ENCODE data around the gene GPR82. TPM values are rescaled to one million over a fixed set of nuclear protein-coding genes. Genes with fewer than 3 reads are reported as not detected.
A peak's percentile ranks its signal among the peaks of the same experiment; 100 is the strongest.
"Not testable (repeated sequence)": the region's sequence is repeated elsewhere in the genome, so short reads cannot be mapped to it uniquely, and the experiment has no call there.

The GPR82 gene
- total RNA-seq, 1 donor from 2014 or later = 0.08 TPM

DNA sequence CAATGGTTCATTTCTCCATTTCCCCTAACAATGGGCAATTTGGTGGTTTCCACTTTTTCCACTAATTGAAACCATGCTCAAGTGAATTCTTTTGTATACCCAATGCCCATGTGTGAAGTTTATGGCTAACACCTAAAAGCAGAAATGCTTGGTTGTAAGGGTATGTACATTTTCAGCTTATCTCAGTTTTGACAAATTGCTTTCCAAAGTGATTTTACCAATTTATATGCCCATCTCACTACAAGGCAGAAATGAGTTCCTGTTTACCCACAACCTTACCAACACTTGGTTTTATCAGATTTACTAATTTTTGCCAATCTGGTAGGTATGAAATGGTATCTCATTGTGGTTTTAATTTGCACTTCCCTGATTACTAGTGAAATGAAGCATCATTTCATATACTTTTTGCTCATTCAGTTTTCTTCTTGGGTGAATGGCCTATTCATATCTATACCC, 20.4 kb upstream of the GPR82 start:
- no peak overlapping the region for H3K4me3 Mint-ChIP-seq
- no peak for DNase-seq (ENCODE audit: low spot score)
- no peaks in the 10 kb centered on the region for H3K27me3 Mint-ChIP-seq (ENCODE audit: insufficient read depth)
- intact Hi-C loops (cut with micrococcal nuclease) = loop anchor here (1.0 to 5.0 kb wide), 4 partner anchors 9 to 36 kb away; partner anchors contain the start of gene GPR34
- no peaks in the 10 kb centered on the region for H3K9me3 Mint-ChIP-seq
- peaks cover 16% of the 10 kb centered on the region for H3K36me3 Mint-ChIP-seq (ENCODE audit: low read depth)
- peaks cover 39% of the 10 kb centered on the region for H3K4me1 Mint-ChIP-seq (ENCODE audit: low read depth)
- H3K27ac Mint-ChIP-seq = peak overlapping the region; percentile 44

DNA sequence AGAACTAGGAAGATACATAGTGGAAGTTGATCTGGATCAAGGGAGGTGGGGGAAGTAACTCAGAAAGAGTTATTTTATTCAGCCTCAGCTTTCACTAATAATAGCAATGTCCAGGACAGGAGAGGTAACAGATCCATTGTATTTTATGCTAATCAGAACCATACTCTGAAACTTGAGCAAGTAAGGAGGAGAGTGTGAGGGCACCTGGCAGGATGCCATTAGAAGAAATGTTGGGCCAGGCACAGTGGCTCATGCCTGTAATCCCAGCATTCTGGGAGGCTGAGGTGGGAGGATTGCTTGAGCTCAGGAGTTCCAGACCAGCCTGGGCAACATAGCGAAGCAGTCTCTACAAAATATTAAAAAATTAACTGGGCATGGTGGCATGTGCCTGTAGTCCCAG, 18.9 kb upstream of the GPR82 start:
- H3K4me3 Mint-ChIP-seq = no peak overlapping the region
- no peak for DNase-seq (ENCODE audit: low spot score)
- H3K27me3 Mint-ChIP-seq (ENCODE audit: insufficient read depth) = no peaks in the 10 kb centered on the region
- peak overlapping the region; percentile 71 for H3K27ac Mint-ChIP-seq
- no peaks in the 10 kb centered on the region for H3K9me3 Mint-ChIP-seq
- peaks cover 16% of the 10 kb centered on the region for H3K36me3 Mint-ChIP-seq (ENCODE audit: low read depth)
- peaks cover 37% of the 10 kb centered on the region for H3K4me1 Mint-ChIP-seq (ENCODE audit: low read depth)
- intact Hi-C loops (cut with micrococcal nuclease) = loop anchor here (2.0 kb wide), 1 partner anchor 16 kb away; no protein-coding TSS in a partner anchor

DNA sequence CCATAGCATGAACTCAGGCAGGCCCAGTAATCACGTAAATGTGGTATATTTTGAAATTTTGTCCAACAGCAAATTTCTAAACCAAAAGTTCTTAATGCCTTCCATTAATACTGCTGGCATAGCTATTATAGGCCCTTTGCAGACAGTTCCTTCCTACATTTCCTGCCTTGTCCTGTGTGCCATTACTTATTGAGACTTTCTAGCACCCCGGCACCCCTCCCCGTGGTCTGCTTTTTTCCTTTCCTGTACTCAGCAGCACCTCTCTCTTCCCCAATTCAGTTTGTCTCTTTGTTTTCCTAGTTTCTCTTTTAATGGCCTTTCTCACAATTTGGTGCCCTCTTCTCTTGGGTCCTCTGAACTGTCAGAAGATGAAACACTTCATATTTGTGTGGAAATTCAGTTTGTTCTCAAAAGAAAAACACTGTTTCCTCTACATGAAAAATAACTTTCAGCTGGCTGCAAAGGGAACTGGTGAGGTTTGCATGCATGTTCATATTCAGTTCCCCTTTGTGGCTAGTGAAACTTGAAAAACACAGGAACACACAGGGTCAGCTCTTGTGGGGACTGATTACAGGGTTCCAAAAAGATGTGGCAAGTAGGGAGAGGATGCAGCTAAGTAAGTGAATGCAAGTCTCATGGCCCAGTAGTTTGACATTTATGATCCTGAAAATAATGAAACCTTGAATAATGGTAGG, 18.2 kb upstream of the GPR82 start:
- Mint-ChIP-seq H3K9me3 (no peaks in the 10 kb centered on the region), H3K27me3 (ENCODE audit: insufficient read depth) (no peaks in the 10 kb centered on the region), H3K4me3 (no peak overlapping the region), H3K36me3 (ENCODE audit: low read depth) (peaks cover 16% of the 10 kb centered on the region), H3K4me1 (ENCODE audit: low read depth) (peaks cover 35% of the 10 kb centered on the region), H3K27ac (peak overlapping the region; percentile 64)
- no peak for DNase-seq (ENCODE audit: low spot score)
- intact Hi-C loops (cut with micrococcal nuclease) = loop anchor here (2.0 kb wide), 1 partner anchor 15 kb away; no protein-coding TSS in a partner anchor

DNA sequence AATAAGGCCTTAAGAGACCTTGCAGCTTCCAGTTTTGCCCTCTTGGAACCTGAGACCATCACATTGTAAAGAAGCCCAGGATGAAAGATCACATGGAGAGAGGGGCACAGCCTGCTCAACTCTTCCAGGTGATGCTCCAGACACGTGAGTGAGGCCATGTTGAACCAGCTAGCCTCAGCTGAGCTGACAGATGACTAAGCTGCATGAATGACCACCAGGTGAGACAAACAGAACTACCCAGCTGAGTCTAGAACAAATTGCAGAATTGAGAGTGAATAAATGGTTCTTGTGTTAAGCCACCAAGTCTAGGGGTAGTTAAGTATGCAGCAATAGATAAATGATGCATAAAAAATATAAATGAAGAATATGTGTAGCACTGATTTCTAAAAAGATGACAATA, 16.8 kb upstream of the GPR82 start:
- intact Hi-C loops (cut with micrococcal nuclease) = no loop called here
- Mint-ChIP-seq H3K36me3 (ENCODE audit: low read depth) (peaks cover 16% of the 10 kb centered on the region), H3K27ac (no peak overlapping the region), H3K4me1 (ENCODE audit: low read depth) (peaks cover 43% of the 10 kb centered on the region), H3K9me3 (no peaks in the 10 kb centered on the region), H3K4me3 (no peak overlapping the region), H3K27me3 (ENCODE audit: insufficient read depth) (no peaks in the 10 kb centered on the region)
- DNase-seq (ENCODE audit: low spot score) = no peak

DNA sequence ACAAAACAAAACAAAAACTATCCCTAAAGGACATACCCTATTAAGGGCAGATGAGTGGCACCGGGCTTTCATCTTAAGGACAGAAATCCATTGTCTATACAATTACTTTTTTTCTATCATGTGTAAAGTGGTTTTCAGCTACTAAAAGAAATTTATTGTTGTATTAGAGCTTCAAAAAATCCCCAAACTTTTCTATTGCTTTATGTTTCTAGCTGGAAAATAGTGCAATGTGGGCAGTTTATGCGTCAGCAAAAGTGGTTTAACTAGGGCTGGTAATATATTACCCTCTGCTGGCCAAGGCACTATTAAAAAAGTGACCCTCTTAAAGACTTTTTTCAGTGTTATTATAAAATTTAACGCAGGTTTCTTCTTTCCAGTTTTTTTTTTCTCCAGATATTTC, 15.5 kb upstream of the GPR82 start:
- H3K4me1 Mint-ChIP-seq (ENCODE audit: low read depth) = peaks cover 45% of the 10 kb centered on the region
- H3K27me3 Mint-ChIP-seq (ENCODE audit: insufficient read depth) = no peaks in the 10 kb centered on the region
- DNase-seq (ENCODE audit: low spot score) = no peak
- peaks cover 16% of the 10 kb centered on the region for H3K36me3 Mint-ChIP-seq (ENCODE audit: low read depth)
- H3K4me3 Mint-ChIP-seq = no peak overlapping the region
- no peak overlapping the region for H3K27ac Mint-ChIP-seq
- intact Hi-C loops (cut with micrococcal nuclease) = no loop called here
- H3K9me3 Mint-ChIP-seq = no peaks in the 10 kb centered on the region

DNA sequence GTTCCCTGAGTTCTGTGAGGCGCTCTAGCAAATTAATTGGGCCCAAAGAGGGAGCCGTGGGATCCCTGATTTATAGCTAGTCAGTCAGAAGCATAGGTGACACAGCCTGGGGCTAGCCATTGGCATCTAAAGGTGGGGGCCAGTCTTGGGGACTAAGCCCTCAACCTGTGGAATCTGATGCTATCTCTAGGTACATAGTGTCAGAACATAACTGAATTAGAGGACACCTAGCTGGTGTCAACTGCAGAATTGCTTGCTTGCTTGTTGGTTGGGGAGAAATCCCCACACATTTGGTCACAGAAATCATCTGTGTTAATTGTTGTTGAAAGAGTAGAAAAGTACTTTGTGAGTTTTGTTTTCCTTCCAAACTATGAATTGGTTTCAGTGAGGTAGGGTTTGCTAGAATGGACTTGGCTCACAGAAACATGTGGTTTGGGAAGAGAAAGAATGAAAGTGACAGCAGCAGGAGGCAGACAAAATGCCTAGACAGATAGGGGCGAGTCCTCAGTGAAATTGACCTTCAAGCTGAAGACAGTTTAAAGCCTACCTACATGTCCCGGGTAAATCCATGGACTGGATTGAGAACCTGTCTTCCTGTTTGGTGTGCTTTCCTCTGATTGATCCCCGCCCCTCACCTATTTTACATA, 12.8 kb upstream of the GPR82 start:
- H3K4me3 Mint-ChIP-seq = no peak overlapping the region
- H3K9me3 Mint-ChIP-seq = no peaks in the 10 kb centered on the region
- H3K4me1 Mint-ChIP-seq (ENCODE audit: low read depth) = peaks cover 34% of the 10 kb centered on the region
- DNase-seq (ENCODE audit: low spot score) = no peak
- H3K27ac Mint-ChIP-seq = no peak overlapping the region
- intact Hi-C loops (cut with micrococcal nuclease) = loop anchor here (1.0 kb wide), 1 partner anchor 9 kb away; no protein-coding TSS in a partner anchor
- peaks cover 10% of the 10 kb centered on the region for H3K36me3 Mint-ChIP-seq (ENCODE audit: low read depth)
- no peaks in the 10 kb centered on the region for H3K27me3 Mint-ChIP-seq (ENCODE audit: insufficient read depth)

DNA sequence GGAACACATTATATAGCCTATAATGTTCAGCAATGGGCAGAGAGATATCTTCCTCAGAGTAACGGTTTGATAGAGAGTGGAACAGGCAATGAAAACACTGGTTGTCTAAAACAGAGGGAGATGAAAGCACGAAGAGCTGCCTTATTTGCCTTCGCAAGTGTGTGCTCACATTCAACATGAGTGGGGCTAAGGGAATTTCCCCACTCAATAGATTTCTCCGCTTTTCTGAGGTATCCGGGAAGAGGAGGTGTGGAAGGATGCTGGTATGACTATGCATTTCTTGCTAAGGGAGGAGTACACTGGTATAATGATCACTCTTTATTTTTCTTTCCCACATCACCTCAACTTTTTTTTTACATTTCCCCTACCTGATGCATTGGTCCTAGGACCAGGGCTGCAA, 7.8 kb upstream of the GPR82 start:
- Mint-ChIP-seq H3K9me3 (peaks cover 16% of the 10 kb centered on the region), H3K4me1 (ENCODE audit: low read depth) (peaks cover 52% of the 10 kb centered on the region), H3K27me3 (ENCODE audit: insufficient read depth) (no peaks in the 10 kb centered on the region), H3K4me3 (no peak overlapping the region), H3K36me3 (ENCODE audit: low read depth) (peaks cover 26% of the 10 kb centered on the region), H3K27ac (peak overlapping the region; percentile 79)
- no peak for DNase-seq (ENCODE audit: low spot score)
- intact Hi-C loops (cut with micrococcal nuclease) = no loop called here

DNA sequence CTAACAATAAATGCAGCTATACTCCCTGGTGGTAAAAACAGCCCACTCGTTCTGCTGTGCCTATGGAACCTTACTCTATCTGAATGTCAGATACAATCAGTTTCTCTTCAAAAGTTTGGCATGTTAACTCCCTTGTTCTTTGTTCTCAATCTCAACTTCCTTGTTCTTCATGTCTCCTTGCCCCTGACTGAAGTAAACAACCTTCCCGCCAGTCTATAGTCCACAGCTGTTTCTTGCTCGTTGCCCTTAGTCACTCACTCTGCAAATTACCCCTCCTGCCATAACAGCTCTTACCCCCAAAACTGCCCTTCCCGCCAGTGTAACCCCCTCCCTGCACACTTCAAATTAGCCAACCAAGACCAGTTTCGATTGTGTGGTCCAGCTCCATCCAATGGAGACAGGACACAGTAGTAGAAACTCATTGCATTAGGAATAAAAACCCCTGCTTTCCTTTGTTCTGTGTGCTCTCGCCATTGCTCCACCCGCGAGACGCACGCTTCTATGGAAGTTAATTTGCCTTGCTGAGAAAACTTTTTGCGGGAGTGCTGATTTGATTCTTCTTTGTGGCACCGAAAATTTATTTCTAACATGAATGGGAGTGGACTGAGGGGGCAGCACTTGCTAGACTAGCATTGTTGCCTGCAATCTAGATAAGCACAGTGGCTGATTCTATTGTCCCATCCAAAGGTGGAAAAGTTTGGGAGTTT, 7.1 kb upstream of the GPR82 start:
- Mint-ChIP-seq H3K27ac (peak overlapping the region; percentile 79), H3K27me3 (ENCODE audit: insufficient read depth) (no peaks in the 10 kb centered on the region), H3K4me3 (no peak overlapping the region), H3K4me1 (ENCODE audit: low read depth) (peaks cover 53% of the 10 kb centered on the region), H3K9me3 (peaks cover 20% of the 10 kb centered on the region), H3K36me3 (ENCODE audit: low read depth) (peaks cover 26% of the 10 kb centered on the region)
- intact Hi-C loops (cut with micrococcal nuclease) = no loop called here
- DNase-seq (ENCODE audit: low spot score) = no peak

DNA sequence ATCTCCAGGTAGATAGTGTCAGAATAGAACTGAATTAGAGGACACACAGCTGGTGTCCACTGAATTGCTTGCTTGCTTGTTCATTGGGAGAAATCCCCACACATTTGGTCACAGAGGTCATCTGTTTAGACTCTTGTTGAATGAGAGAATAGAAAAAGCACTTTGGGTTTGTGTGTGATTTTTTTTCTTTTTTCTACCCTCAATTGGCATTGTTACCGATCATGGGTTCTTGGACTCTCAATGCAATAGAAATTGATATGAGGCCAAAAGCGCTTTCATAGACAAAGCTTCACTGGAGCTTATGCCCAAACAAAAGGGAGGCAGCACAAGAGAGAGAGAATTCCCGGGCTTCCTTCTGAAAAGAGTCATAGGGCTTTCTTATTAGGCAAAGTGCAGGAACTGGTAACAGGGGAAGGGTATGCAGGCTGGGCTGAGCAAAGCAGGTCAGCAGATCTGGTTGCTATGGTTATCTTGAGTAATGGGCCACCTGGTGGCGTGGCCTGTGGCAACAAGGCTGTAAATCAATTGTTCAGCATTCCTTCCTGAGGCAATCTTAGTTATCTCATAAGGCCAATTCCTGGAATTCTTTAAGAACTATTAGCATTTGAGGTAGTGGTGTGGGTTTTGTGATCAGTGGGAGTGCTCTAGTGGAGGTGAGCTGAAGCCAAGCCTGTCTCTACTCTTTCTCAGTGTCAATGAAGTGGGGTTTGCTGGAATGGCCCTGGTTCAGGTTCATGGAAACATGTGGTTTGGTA, 5.3 kb upstream of the GPR82 start:
- intact Hi-C loops (cut with micrococcal nuclease) = no loop called here
- Mint-ChIP-seq H3K4me1 (ENCODE audit: low read depth) (peaks cover 62% of the 10 kb centered on the region), H3K36me3 (ENCODE audit: low read depth) (peaks cover 28% of the 10 kb centered on the region), H3K9me3 (peaks cover 23% of the 10 kb centered on the region), H3K27ac (peak overlapping the region; percentile 55), H3K27me3 (ENCODE audit: insufficient read depth) (no peaks in the 10 kb centered on the region), H3K4me3 (no peak overlapping the region)
- DNase-seq (ENCODE audit: low spot score) = no peak

DNA sequence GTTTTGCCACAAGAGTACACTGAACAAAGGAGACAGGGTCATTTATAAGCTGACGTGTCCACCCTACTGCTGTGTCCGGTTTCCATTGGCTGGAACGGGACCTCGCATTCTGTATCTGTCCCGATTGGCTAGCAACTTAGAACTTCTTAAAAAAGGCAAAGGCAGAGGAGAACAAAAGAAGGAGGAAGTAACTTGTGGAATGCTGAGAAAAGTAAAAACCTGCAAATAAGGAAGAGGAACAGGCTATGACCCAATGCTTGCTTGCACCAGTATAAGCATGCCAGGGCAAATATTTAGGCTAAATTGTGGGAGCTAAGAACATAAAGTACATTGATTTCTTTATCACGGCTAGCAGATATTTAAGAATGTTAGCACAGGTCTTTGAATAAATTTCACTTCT, 4.4 kb upstream of the GPR82 start:
- H3K9me3 Mint-ChIP-seq = peaks cover 23% of the 10 kb centered on the region
- H3K27me3 Mint-ChIP-seq (ENCODE audit: insufficient read depth); DNase-seq (ENCODE audit: low spot score): not testable (repeated sequence)
- peak overlapping the region; percentile 40 for H3K27ac Mint-ChIP-seq
- intact Hi-C loops (cut with micrococcal nuclease) = loop anchor here (1.0 to 5.0 kb wide), 6 partner anchors 8 to 203 kb away; partner anchors contain the start of gene GPR34
- peak overlapping the region; percentile 17 for H3K4me3 Mint-ChIP-seq
- H3K36me3 Mint-ChIP-seq (ENCODE audit: low read depth) = peaks cover 23% of the 10 kb centered on the region
- H3K4me1 Mint-ChIP-seq (ENCODE audit: low read depth) = peaks cover 61% of the 10 kb centered on the region

DNA sequence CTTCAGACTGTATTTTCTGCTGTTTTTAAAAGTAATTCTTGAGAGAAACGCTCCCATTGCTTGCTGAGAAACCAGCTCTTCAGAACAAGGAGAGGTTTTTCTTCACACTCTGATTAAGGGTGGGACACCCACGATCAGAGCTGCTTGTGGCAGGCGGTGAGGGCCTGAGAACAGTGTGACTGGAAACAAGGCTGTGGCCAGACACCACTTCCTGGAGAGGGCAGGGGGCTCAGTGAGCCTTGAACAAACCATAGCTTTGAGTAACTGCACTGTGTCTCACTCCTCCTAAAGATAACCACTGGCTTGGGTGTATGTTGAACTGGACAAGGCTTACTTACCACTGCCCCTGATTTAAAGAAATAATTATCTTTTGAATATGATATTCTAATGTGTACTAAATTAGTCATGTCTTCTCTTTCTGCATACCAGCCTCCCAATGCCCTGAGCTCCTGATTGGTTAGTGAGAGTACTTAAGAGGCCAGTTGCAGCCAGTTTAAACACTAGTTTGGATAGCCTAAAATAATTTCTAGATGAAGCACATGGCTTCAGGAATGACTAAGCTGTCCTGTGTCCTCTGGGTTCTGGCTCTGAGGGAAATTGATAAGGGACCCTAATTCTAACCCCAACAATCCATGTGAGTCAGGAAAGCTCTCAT, 3.7 kb upstream of the GPR82 start:
- H3K4me1 Mint-ChIP-seq (ENCODE audit: low read depth) = peaks cover 61% of the 10 kb centered on the region
- intact Hi-C loops (cut with micrococcal nuclease) = loop anchor here (1.0 to 5.0 kb wide), 6 partner anchors 9 to 202 kb away; partner anchors contain the start of gene GPR34
- peaks cover 23% of the 10 kb centered on the region for H3K9me3 Mint-ChIP-seq
- DNase-seq (ENCODE audit: low spot score) = peak; percentile 23
- H3K27me3 Mint-ChIP-seq (ENCODE audit: insufficient read depth) = no peaks in the 10 kb centered on the region
- peaks cover 23% of the 10 kb centered on the region for H3K36me3 Mint-ChIP-seq (ENCODE audit: low read depth)
- H3K4me3 Mint-ChIP-seq = no peak overlapping the region
- H3K27ac Mint-ChIP-seq = peak overlapping the region; percentile 82

DNA sequence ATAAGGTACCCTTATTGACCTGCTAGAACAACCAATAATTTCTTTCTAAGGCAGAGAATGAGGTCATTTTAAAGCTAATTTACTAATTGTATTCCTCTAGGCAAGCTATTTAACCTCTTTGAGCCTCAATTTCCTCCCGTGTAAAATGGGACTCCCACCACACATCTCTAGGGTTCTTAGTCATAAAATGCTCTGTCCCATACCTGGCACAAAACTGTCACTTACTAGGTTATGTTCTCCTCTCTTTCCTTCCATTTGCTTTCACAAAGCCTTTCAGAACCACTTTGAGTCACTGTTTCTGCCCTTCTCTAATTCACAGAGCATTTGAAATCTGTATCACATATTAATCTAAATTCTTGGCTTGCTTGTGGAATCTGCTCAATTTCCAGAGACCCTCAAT, 2.4 kb upstream of the GPR82 start:
- peaks cover 23% of the 10 kb centered on the region for H3K9me3 Mint-ChIP-seq
- peaks cover 23% of the 10 kb centered on the region for H3K36me3 Mint-ChIP-seq (ENCODE audit: low read depth)
- no peak overlapping the region for H3K27ac Mint-ChIP-seq
- DNase-seq (ENCODE audit: low spot score) = no peak
- peaks cover 51% of the 10 kb centered on the region for H3K4me1 Mint-ChIP-seq (ENCODE audit: low read depth)
- intact Hi-C loops (cut with micrococcal nuclease) = loop anchor here (2.0 to 5.0 kb wide), 3 partner anchors 13 to 34 kb away; partner anchors contain the start of gene GPR34
- no peak overlapping the region for H3K4me3 Mint-ChIP-seq
- H3K27me3 Mint-ChIP-seq (ENCODE audit: insufficient read depth) = no peaks in the 10 kb centered on the region

Data from activated T-helper 1 cell treated with anti-CD3 and anti-CD28 coated beads, Interleukin-12 subunit alpha, Interleukin-12 subunit beta, Interleukin-2, Interleukin-4 antibody, amounts not matched to agents 30 ng/mL and 10 ng/mL and 1 ng/mL, durations not matched to agents 14 hours and 24 hours and 36 hours (primary cell).